Tibial nerve (tissue), 4 donors: ENCODE measurements around the gene RPL39L. TPM values are rescaled to one million over a fixed set of nuclear protein-coding genes. Genes with fewer than 3 reads are reported as not detected.

Experiments used
- DNase-seq, 2 donors: peaks; one replicate each; pipeline ENCODE4 v3.0.0-alpha.2; 2019; ENCODE audit warnings: low spot score in 2 of 2
- H3K27ac ChIP-seq, 4 donors: fragments of 200-600 bp; sonication (generic) in 3 of 4; one replicate each; pipeline ENCODE4 v1.5.1; 2017 to 2019; ENCODE audit warnings: mild to moderate bottlenecking in 1 of 4
- H3K27me3 ChIP-seq, 2 donors: fragments of 200-600 bp; sonication (generic) in 1 of 2; one replicate each; pipeline versions ENCODE4 v1.5.1 to v1.6.0; 2017 to 2019
- H3K36me3 ChIP-seq, 3 donors: fragments of 200-600 bp; sonication (generic); one replicate each; pipeline ENCODE4 v1.5.1; 2018 to 2019
- H3K4me1 ChIP-seq, 4 donors: fragments of 200-600 bp; sonication (generic) in 3 of 4; one replicate each; pipeline ENCODE4 v1.5.1; 2017 to 2019
- H3K4me3 ChIP-seq, 4 donors: fragments of 200-600 bp; sonication (generic) in 3 of 4; one replicate each; pipeline ENCODE4 v1.5.1; 2017 to 2019; ENCODE audit warnings: mild to moderate bottlenecking in 1 of 4, moderate library complexity in 1 of 4
- H3K9me3 ChIP-seq, 4 donors: fragments of 200-600 bp; sonication (generic) in 3 of 4; one replicate each; pipeline ENCODE4 v1.5.1; 2017 to 2019
- CTCF ChIP-seq, 5 experiments: fragments of 200-600 bp in 3 of 5; fragments of 450-650 bp in 2 of 5; sonication (generic) in 3 of 5; IDR thresholded peaks; one replicate each; pipeline ENCODE4 v1.5.1; 2016 to 2019; ENCODE audit warnings: antibody characterized with exemption in 5 of 5, mild to moderate bottlenecking in 3 of 5, moderate library complexity in 2 of 5
- EP300 ChIP-seq, 2 donors: sonication (generic); formaldehyde crosslinking; IDR thresholded peaks; one replicate each; pipeline ENCODE4 v1.6.1; 2017; ENCODE audit warnings: antibody characterized with exemption in 2 of 2, mild to moderate bottlenecking in 1 of 2
- POLR2A ChIP-seq, 2 donors: fragments of 450-650 bp; IDR thresholded peaks; one replicate each; pipeline ENCODE4 v1.6.1; 2017; ENCODE audit warnings: antibody characterized with exemption in 2 of 2, mild to moderate bottlenecking in 2 of 2, moderate library complexity in 2 of 2
- WGBS, 2 donors: methylation state at CpG; one replicate each; pipeline ENCODE4 v1.1.5; 2018; 5-methylcytosine and 5-hydroxymethylcytosine counted together
- total RNA-seq, 4 donors: library from RNA; depleted of rRNA; stranded (reverse); fragments of >200 nt; gene quantifications; one replicate each; pipeline ENCODE4 v1.1.0, GENCODE V29; 2016

Gene RPL39L
- total RNA-seq, 4 donors from 2014 or later = 1.4 to 15.0 (median 10.7) TPM

GRCh38 chr3:187079090-187080022, 59.9 kb downstream of the RPL39L start:
- H3K27me3 ChIP-seq = no peaks in the 10 kb centered on the region
- DNase-seq = no peak
- H3K4me1 ChIP-seq = peaks cover 0 to 4% (median 0%) of the 10 kb centered on the region in 4 donors
- peaks cover 0 to 37% (median 15%) of the 10 kb centered on the region in 3 donors for H3K36me3 ChIP-seq
- 86 to 90% methylated on average over 8 of the region's 8 CpGs for WGBS, 2 donors
- no peak overlapping the region for H3K4me3 ChIP-seq
- no peak overlapping the region for H3K27ac ChIP-seq
- no peak for TF ChIP-seq POLR2A (IDR thresholded peaks at IDR 0.05)
- no peak for TF ChIP-seq CTCF (IDR thresholded peaks at IDR 0.05)
- TF ChIP-seq EP300 (IDR thresholded peaks at IDR 0.05) = no peak
- no peaks in the 10 kb centered on the region for H3K9me3 ChIP-seq

- no peak for DNase-seq
- Histone ChIP-seq H3K27ac (no peak overlapping the region), H3K9me3 (no peaks in the 10 kb centered on the region), H3K4me1 (no peaks in the 10 kb centered on the region), H3K27me3 (no peaks in the 10 kb centered on the region), H3K36me3 (peaks cover 0 to 55% (median 18%) of the 10 kb centered on the region in 3 donors), H3K4me3 (no peak overlapping the region)
- 86 to 95% methylated on average over 5 of the region's 5 CpGs for WGBS, 2 donors
- TF ChIP-seq POLR2A (IDR thresholded peaks at IDR 0.05) (no peak), CTCF (IDR thresholded peaks at IDR 0.05) (no peak), EP300 (IDR thresholded peaks at IDR 0.05) (no peak)
Observed at GRCh38 chr3:187077537-187077936, 61.8 kb downstream of the RPL39L start.

- WGBS, 2 donors = 83 to 94% methylated on average over 2 to 3 of the region's 3 CpGs
- peaks cover 0 to 58% (median 18%) of the 10 kb centered on the region in 3 donors for H3K36me3 ChIP-seq
- TF ChIP-seq POLR2A (IDR thresholded peaks at IDR 0.05) = no peak
- TF ChIP-seq CTCF (IDR thresholded peaks at IDR 0.05) = no peak
- no peak for TF ChIP-seq EP300 (IDR thresholded peaks at IDR 0.05)
- H3K9me3 ChIP-seq = no peaks in the 10 kb centered on the region
- no peaks in the 10 kb centered on the region for H3K27me3 ChIP-seq
- no peak for DNase-seq
- no peaks in the 10 kb centered on the region for H3K4me1 ChIP-seq
- no peak overlapping the region for H3K27ac ChIP-seq
- H3K4me3 ChIP-seq = no peak overlapping the region
Observed at GRCh38 chr3:187077085-187077484, 62.2 kb downstream of the RPL39L start.

- TF ChIP-seq POLR2A (IDR thresholded peaks at IDR 0.05) (no peak), EP300 (IDR thresholded peaks at IDR 0.05) (no peak)
- Histone ChIP-seq H3K27ac (no peak overlapping the region), H3K36me3 (peaks cover 0 to 60% (median 18%) of the 10 kb centered on the region in 3 donors), H3K4me1 (no peaks in the 10 kb centered on the region), H3K4me3 (no peak overlapping the region), H3K27me3 (no peaks in the 10 kb centered on the region), H3K9me3 (no peaks in the 10 kb centered on the region)
- DNase-seq = no peak
- WGBS, 2 donors = 94 to 98% methylated on average over 6 of the region's 6 CpGs
Observed at GRCh38 chr3:187076297-187076696, 63.0 kb downstream of the RPL39L start.

GRCh38 chr3:187074846-187075245, 64.5 kb downstream of the RPL39L start:
- DNase-seq = no peak
- Histone ChIP-seq H3K4me3 (no peak overlapping the region), H3K27me3 (no peaks in the 10 kb centered on the region), H3K4me1 (no peaks in the 10 kb centered on the region), H3K9me3 (peaks cover 0 to under 1% (median 0%) of the 10 kb centered on the region in 4 donors), H3K36me3 (peaks cover 0 to 64% (median 18%) of the 10 kb centered on the region in 3 donors), H3K27ac (no peak overlapping the region)
- no peak for TF ChIP-seq POLR2A (IDR thresholded peaks at IDR 0.05)
- no peak for TF ChIP-seq CTCF (IDR thresholded peaks at IDR 0.05)
